ENCODE measurements around the gene HEG1. TPM values are rescaled to one million over a fixed set of nuclear protein-coding genes. Genes with fewer than 3 reads are reported as not detected.

The HEG1 gene
- total RNA-seq, 4 donors from 2014 or later, result 55.9 to 85.5 (median 78.9) TPM

DNA sequence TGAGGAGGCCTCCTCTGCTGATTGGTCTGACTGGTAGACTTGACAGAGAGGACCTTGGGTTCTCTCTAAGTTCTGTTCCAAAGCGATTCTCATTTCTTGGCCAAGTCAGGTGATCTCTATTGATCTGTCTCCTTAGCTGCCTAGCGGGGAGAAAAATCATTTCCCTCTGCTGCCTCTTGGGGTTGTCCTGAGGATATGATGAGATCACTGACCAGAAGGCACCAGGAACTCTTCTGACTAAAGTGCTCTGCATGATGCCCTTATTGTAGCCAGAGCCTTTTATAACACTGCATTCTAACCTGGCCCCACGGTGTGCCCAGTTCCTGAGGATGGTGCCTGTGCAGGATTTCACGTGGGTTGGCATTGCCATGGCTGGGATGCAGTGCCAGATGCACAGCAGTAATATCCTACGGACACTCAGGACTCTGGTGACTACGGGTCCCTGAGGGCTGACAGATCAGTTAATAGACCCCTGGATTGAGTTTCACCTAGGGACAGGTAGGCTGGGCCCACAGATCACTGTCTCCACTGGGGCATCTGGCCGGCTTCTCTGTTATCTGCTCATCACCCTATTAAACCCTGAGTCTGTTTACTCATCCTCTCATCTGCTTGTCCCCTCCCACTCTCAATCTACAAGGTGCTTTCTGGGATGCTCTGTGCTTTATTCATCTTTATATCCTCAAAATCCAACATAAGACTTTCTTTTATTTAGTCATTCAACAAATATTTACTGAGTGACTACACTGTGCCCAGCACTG lies 3.9 kb upstream of the HEG1 start:
- WGBS, 2 donors (ENCODE audit: low coverage in 1 of 2), result 92% methylated on average over 2 of the region's 7 CpGs; no CpG with 5 or more reads in 1 of the 2 donors
- H3K27me3 ChIP-seq, result no peaks in the 10 kb centered on the region
- no peak for TF ChIP-seq POLR2AphosphoS5 (IDR thresholded peaks at IDR 0.05)
- TF ChIP-seq, protein P1, sequence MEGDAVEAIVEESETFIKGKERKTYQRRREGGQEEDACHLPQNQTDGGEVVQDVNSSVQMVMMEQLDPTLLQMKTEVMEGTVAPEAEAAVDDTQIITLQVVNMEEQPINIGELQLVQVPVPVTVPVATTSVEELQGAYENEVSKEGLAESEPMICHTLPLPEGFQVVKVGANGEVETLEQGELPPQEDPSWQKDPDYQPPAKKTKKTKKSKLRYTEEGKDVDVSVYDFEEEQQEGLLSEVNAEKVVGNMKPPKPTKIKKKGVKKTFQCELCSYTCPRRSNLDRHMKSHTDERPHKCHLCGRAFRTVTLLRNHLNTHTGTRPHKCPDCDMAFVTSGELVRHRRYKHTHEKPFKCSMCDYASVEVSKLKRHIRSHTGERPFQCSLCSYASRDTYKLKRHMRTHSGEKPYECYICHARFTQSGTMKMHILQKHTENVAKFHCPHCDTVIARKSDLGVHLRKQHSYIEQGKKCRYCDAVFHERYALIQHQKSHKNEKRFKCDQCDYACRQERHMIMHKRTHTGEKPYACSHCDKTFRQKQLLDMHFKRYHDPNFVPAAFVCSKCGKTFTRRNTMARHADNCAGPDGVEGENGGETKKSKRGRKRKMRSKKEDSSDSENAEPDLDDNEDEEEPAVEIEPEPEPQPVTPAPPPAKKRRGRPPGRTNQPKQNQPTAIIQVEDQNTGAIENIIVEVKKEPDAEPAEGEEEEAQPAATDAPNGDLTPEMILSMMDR (IDR thresholded peaks at IDR 0.05), result no peak
- TF ChIP-seq EP300 (IDR thresholded peaks at IDR 0.05), result no peak
- TF ChIP-seq POLR2A (IDR thresholded peaks at IDR 0.05), result no peak
- peaks cover 17 to 75% (median 45%) of the 10 kb centered on the region in 3 donors for H3K4me1 ChIP-seq
- no peak overlapping the region for H3K4me3 ChIP-seq
- H3K9me3 ChIP-seq, result no peaks in the 10 kb centered on the region
- peak overlapping the region in 2 of 4 donors; percentile 95 to 98 for H3K27ac ChIP-seq
- no peak for ATAC-seq
- H3K36me3 ChIP-seq, result no peaks in the 10 kb centered on the region

DNA sequence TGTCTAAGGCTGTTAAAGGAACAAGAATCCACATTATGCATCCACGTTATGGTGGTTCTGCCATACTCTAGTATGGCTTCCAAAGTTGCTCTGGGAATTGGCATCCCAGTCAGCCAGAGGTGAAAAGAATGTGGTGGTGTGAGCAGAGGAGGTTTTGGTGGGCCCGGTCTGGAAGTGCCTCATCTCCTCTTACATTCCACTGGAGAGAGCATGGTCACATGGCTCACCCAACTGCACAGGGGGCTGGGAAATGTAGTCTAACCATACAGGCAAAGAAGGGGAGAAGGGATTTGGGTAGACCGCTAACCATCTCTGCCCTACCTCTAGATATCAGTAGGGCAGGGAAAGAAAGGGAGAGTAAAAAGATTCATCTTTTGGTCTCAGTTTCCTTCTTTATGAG lies 3.2 kb upstream of the HEG1 start:
- Histone ChIP-seq H3K4me3 (no peak overlapping the region), H3K9me3 (no peaks in the 10 kb centered on the region), H3K27ac (peak overlapping the region in 2 of 4 donors; percentile 95 to 98), H3K4me1 (peaks cover 17 to 77% (median 47%) of the 10 kb centered on the region in 3 donors), H3K36me3 (no peaks in the 10 kb centered on the region), H3K27me3 (no peaks in the 10 kb centered on the region)
- TF ChIP-seq POLR2A (IDR thresholded peaks at IDR 0.05), result no peak
- TF ChIP-seq POLR2AphosphoS5 (IDR thresholded peaks at IDR 0.05), result no peak
- TF ChIP-seq, protein P1 (IDR thresholded peaks at IDR 0.05), result no peak
- TF ChIP-seq EP300 (IDR thresholded peaks at IDR 0.05), result no peak
- no peak for ATAC-seq
- 92 to 100% methylated on average over 1 to 3 of the region's 3 CpGs for WGBS, 2 donors (ENCODE audit: low coverage in 1 of 2)

DNA sequence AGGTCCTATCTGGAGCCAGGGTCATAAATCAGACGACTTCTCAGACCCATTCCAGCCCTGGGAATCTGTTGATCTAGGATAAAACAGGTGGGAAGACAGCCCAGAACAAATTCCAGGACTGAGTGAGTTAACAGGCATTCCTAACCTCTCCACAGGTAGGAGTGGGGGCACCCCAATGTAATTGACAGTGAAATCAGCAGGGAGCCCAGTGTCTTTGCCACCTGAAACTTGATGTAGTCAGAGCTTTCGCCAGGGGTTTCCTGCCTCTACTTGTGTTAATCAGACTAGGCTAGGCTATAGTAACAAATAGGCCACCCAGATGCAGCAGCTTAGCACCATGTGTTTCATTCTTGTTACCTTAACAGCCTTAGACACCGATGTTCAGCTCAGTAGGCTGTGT lies 2.7 kb upstream of the HEG1 start:
- ATAC-seq, result no peak
- no peak for TF ChIP-seq POLR2AphosphoS5 (IDR thresholded peaks at IDR 0.05)
- no peaks in the 10 kb centered on the region for H3K36me3 ChIP-seq
- 95% methylated on average over 2 of the region's 3 CpGs; no CpG with 5 or more reads in 1 of the 2 donors for WGBS, 2 donors (ENCODE audit: low coverage in 1 of 2)
- H3K4me1 ChIP-seq, result peaks cover 20 to 77% (median 50%) of the 10 kb centered on the region in 3 donors
- no peaks in the 10 kb centered on the region for H3K27me3 ChIP-seq
- no peak overlapping the region for H3K4me3 ChIP-seq
- no peaks in the 10 kb centered on the region for H3K9me3 ChIP-seq
- H3K27ac ChIP-seq, result peak overlapping the region; percentile 65 to 98 (median 96)

DNA sequence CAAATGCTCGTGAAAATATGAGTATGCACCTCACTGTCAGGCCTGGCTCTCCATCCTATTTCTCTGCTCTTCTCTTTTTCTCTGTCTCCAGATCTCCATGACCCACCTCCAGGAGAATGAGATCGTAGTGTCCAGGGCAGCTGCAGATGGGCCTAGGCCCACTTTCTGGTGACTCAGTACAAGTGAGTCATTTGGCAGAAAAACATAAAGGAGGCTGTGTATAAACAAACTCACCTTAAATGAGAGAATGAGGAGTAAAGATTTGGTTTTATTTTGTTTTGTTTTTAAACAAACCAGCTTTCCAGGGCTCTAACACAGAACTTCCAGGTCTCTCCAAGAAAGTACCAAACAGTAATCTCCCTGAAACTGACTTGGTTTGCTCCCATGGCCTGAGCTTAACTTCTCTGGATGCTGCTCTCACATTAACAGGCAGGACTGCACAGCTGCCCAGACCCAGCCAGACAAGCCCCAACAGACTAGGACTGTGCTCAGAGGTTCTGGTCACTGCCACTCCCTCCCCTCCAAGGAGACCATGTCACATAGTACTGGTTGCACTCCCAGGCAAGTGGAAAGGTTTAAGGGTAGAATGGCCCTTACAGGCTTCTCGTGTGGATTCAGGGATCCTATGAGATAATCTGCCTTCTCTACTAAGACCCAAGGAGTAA lies 1.5 kb upstream of the HEG1 start:
- Histone ChIP-seq H3K27me3 (no peaks in the 10 kb centered on the region), H3K27ac (peak overlapping the region; percentile 65 to 98 (median 96)), H3K4me1 (peaks cover 17 to 77% (median 49%) of the 10 kb centered on the region in 3 donors), H3K36me3 (no peaks in the 10 kb centered on the region), H3K4me3 (no peak overlapping the region), H3K9me3 (no peaks in the 10 kb centered on the region)
- TF ChIP-seq EP300 (IDR thresholded peaks at IDR 0.05), result no peak
- peak; percentile 82 for TF ChIP-seq POLR2AphosphoS5 (IDR thresholded peaks at IDR 0.05)
- 29 to 62% methylated on average over 2 of the region's 3 CpGs for WGBS, 2 donors (ENCODE audit: low coverage in 1 of 2)
- ATAC-seq, result peak; percentile 19

DNA sequence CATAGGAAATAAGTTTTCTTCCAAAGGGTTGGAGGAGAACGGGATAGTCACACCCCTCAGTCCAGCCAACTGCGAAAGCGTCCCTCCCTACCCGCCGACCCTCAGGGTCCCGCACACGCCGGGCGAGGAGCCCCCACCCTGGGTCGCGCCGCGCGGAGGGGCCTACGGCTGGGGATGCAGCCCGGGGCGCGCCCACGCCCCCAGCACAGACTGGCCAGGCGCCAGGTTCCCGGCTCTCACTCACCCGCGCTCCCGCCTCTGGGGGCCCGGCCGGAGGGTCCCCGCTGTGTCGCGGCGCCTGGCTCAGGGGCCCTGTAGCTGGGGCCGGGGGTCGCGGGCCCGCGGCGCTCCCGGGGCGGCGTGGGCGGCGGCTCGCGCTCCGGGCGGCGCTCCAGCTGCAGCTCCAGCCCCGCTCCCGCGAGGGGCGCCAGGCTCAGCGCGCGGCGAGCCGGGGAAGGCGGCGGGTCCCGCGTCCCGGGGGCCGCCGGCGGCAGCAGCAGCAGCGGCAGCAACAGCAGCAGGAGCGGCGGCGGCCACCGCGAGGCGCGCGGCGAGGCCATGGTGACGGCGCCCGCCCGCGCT lies 375 bp downstream of the HEG1 start:
- ATAC-seq, result peak; percentile 25
- peak overlapping the region; percentile 75 to 78 for H3K4me3 ChIP-seq
- H3K27me3 ChIP-seq, result no peaks in the 10 kb centered on the region
- peak overlapping the region; percentile 88 to 98 (median 96) for H3K27ac ChIP-seq
- TF ChIP-seq, protein P1 (IDR thresholded peaks at IDR 0.05), result no peak
- TF ChIP-seq POLR2A (IDR thresholded peaks at IDR 0.05) (no peak), POLR2AphosphoS5 (IDR thresholded peaks at IDR 0.05) (no peak), EP300 (IDR thresholded peaks at IDR 0.05) (no peak)
- WGBS, 2 donors (ENCODE audit: low coverage in 1 of 2), result 0% methylated on average over 1 of the region's 78 CpGs
- peaks cover 15 to 77% (median 43%) of the 10 kb centered on the region in 3 donors for H3K4me1 ChIP-seq
- no peaks in the 10 kb centered on the region for H3K9me3 ChIP-seq
- H3K36me3 ChIP-seq, result no peaks in the 10 kb centered on the region

Measured in gastroesophageal sphincter (tissue), 4 donors.